Epithelial cell of prostate (primary cell): ENCODE measurements around the gene UTP25.
A peak's percentile ranks its signal among the peaks of the same experiment; 100 is the strongest.
"Not testable (repeated sequence)": the region's sequence is repeated elsewhere in the genome, so short reads cannot be mapped to it uniquely, and the experiment has no call there.

Experiments used
- DNase-seq: peaks from one replicate; pipeline ENCODE4 v3.0.0-alpha.2; 2011; ENCODE audit warnings: low read depth, low spot score
- H3K27ac ChIP-seq: fragments of 450-650 bp; 2 replicates; pipeline ENCODE4 v1.5.1; 2017; ENCODE audit warnings: mild to moderate bottlenecking

Gene UTP25

DNA sequence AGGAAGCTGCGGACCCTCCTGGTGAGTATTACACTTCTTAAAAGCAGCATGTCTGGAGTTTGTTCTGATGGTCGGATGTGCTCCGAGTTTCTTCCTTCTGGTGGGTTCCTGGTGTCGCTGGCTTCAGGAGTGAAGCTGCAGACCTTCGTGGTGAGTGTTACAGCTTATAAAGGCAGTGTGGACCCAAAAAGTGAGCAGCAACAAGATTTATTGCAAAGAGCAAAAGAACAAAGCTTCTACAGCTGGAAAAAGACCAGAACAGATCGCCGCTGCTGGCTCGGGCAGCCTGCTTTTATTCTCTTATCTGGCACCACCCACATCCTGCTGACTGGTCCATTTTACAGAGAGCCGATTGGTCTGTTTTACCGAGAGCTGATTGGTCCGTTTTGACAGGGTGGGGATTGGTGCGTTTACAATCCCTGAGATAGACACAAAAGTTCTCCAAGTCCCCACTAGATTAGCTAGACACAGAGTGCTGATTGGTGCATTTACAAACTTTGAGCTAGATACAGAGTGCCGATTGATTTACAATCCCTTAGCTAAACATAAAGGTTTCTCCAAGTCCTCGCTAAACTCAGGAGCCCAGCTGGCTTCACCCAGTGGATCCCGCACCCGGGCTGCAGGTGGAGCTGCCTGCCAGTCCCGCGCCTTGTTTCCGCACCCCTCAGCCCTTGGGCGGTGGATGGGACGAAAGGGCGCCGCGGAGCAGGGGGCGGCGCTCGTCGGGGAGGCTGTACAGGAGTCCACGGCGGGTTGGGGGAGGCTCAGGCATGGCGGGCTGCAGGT, 60.7 kb downstream of the UTP25 start:
- DNase-seq, H3K27ac ChIP-seq: not testable (repeated sequence)

- no peak for DNase-seq
- H3K27ac ChIP-seq: no peak overlapping the region
Measured at GRCh38 chr1:209889077-209889418, 61.3 kb downstream of the UTP25 start.

DNA sequence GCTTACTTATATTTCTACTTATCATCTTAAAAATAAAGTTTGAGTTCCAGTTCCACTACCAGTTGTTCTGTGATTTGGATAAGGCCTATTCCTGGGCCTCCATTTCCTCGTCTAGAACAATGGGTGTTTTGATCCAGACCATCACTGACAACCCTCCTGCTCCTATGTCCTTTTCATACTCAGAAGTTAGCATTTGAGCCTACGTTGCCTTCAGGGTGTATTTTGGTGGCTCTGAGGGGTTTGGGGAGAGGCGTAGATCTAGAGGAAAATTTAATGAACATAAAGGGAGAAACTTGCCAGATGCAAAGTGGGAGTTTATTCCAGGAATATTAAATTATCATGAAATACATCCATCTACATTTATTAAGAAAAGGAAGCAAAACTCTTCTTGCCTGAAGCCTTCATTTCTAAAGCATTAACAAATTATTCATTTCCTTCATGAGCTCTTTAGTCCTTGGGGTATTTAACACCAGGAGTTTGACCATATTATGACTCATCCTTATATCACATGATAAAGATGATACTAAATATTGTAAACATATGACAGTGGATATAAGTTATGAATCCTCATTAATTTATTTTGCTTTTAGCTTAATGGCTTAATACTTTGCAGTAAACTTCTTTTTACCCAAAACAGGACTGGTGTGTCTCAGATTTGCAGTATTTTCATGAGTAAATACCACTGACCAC, 63.0 kb downstream of the UTP25 start:
- no peak for DNase-seq
- H3K27ac ChIP-seq: peak overlapping the region; percentile 86

GRCh38 chr1:209893751-209894150, 66.0 kb downstream of the UTP25 start:
- DNase-seq: no peak
- H3K27ac ChIP-seq: peak overlapping the region; percentile 96

DNA sequence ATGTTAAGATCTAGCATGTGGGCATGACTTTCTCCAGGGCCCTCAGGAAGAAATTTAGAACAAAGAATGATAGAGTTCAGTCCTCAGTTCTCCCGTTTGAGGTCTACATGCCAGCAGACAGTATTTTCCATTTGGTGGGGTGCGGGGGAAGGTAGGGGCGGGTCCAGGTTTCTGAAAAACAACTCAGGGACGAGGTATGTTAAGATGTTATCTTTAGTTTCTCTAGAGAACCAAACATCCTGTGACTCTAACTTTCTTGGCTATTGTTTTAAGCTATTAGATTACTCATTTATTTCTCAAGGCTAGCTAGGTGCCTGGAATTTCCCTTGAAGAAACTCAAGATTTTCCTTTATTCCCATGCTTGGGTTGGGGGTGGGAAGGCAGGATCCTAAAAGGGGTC, 67.9 kb downstream of the UTP25 start:
- DNase-seq: peak; percentile 92
- H3K27ac ChIP-seq: peak overlapping the region; percentile 96

GRCh38 chr1:209896346-209896745, 68.6 kb downstream of the UTP25 start:
- H3K27ac ChIP-seq: peak overlapping the region; percentile 96
- no peak for DNase-seq

DNA sequence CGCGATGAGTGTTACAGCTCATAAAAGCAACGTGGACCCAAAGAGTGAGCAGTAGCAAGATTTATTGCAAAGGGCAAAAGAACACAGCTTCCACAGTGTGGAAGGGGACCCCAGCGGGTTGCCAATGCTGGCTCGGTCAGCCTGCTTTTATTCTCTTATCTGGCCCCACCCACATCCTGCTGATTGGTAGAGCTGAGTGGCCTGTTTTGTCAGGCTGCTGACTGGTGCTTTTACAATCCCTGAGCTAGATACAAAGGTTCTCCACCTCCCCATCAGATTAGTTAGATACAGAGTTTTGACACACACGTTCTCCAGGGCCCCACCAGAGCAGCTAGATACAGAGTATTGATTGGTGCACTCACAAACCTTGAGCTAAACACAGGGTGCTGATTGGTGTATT, 70.5 kb downstream of the UTP25 start:
- not testable (repeated sequence) for DNase-seq, H3K27ac ChIP-seq

GRCh38 chr1:209898851-209899250, 71.1 kb downstream of the UTP25 start:
- not testable (repeated sequence) for H3K27ac ChIP-seq, DNase-seq

DNA sequence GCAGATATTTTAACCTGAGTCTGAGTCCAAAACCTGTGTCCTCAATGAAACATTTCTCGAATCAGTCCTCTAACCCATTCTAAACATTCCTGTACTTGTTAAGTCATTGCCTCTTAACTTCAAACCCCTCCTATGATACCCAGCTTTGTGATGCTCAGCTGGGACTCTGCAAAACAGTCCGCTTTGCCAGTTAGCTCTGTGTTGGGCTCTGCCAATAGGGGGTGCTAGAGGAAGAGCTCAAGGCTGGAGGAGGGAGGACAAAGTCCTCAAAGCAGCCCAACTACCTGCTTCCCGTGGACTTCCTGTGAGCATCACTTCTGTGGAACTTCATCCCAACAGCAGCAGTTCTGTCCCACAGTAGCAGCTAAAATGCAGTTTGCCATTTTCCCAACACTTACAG, 72.2 kb downstream of the UTP25 start:
- DNase-seq: no peak
- peak overlapping the region; percentile 58 for H3K27ac ChIP-seq

- peak overlapping the region; percentile 58 for H3K27ac ChIP-seq
- no peak for DNase-seq
Measured at GRCh38 chr1:209900734-209901133, 73.0 kb downstream of the UTP25 start.

GRCh38 chr1:209901211-209901610, 73.4 kb downstream of the UTP25 start:
- H3K27ac ChIP-seq: peak overlapping the region; percentile 58
- DNase-seq: no peak

DNA sequence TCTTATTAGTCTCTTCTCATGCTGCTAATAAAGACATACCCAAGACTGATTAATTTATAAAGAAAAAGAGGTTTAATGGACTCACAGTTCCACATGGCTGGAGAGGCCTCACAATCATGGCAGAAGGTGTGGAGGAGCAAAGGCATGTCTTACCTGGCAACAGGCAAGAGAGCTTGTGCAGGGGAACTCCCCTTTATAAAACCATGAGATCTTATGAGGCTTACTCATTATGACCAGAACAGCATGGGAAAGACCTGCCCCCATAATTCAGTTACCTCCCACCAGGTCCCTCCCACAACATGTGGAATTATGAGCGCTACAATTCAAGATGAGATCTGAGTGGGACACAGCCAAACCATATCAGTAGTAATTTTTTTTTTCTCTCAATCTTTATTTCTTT, 77.0 kb downstream of the UTP25 start:
- not testable (repeated sequence) for DNase-seq, H3K27ac ChIP-seq
